ENCODE results near the gene CASZ1.

The CASZ1 gene

GRCh38 chr1:10772711-10773110 lies 23.7 kb downstream of the CASZ1 start:
- no peak for DNase-seq

- DNase-seq = no peak
Observed at GRCh38 chr1:10771789-10772188, 24.7 kb downstream of the CASZ1 start.

- no peak for DNase-seq
Observed at GRCh38 chr1:10768552-10768951, 27.9 kb downstream of the CASZ1 start.

- DNase-seq = no peak
Observed at GRCh38 chr1:10767282-10767681, 29.2 kb downstream of the CASZ1 start.

- DNase-seq = no peak
Observed at GRCh38 chr1:10765734-10766478, 30.5 kb downstream of the CASZ1 start.

- no peak for DNase-seq
Observed at GRCh38 chr1:10765304-10765703, 31.1 kb downstream of the CASZ1 start.

GRCh38 chr1:10764296-10764798 lies 32.1 kb downstream of the CASZ1 start:
- DNase-seq = no peak

- no peak for DNase-seq
Observed at GRCh38 chr1:10762875-10763274, 33.6 kb downstream of the CASZ1 start.

GRCh38 chr1:10762153-10762523 lies 34.3 kb downstream of the CASZ1 start:
- DNase-seq = no peak

- DNase-seq = no peak
Observed at GRCh38 chr1:10761503-10762152, 34.8 kb downstream of the CASZ1 start.

GRCh38 chr1:10760566-10761502 lies 35.6 kb downstream of the CASZ1 start:
- no peak for DNase-seq

- DNase-seq = no peak
Observed at GRCh38 chr1:10759413-10760200, 36.8 kb downstream of the CASZ1 start.

GRCh38 chr1:10756842-10757241 lies 39.6 kb downstream of the CASZ1 start:
- DNase-seq = no peak

GRCh38 chr1:10755970-10756521 lies 40.4 kb downstream of the CASZ1 start:
- peak; percentile 43 to 46 for DNase-seq

GRCh38 chr1:10754568-10755329 lies 41.7 kb downstream of the CASZ1 start:
- no peak for DNase-seq

- DNase-seq = no peak
Observed at GRCh38 chr1:10753299-10753698, 43.1 kb downstream of the CASZ1 start.

- DNase-seq = no peak
Observed at GRCh38 chr1:10751561-10752085, 44.8 kb downstream of the CASZ1 start.

GRCh38 chr1:10751160-10751559 lies 45.3 kb downstream of the CASZ1 start:
- no peak for DNase-seq

- DNase-seq = no peak
Observed at GRCh38 chr1:10745886-10746455, 50.5 kb downstream of the CASZ1 start.

GRCh38 chr1:10745383-10745782 lies 51.1 kb downstream of the CASZ1 start:
- DNase-seq = no peak
